GM23338 (cell line): ENCODE data around the gene ANKRD27.

ENCODE experiments used
- CREB1 ChIP-seq: fragments of 250-450 bp; sonication (Bioruptor Pico); IDR thresholded peaks from 2 replicates; pipeline ENCODE4 v1.5.0; 2020; ENCODE audit warnings: low read depth, mild to moderate bottlenecking, moderate library complexity
- EZH2 ChIP-seq: fragments of 200-600 bp; sonication (generic); IDR thresholded peaks from one replicate; pipeline ENCODE4 v1.8.0; 2017; ENCODE audit warnings: antibody characterized with exemption, mild to moderate bottlenecking, low read depth; ENCODE audit not compliant: unreplicated experiment
- EZH2phosphoT487 ChIP-seq: fragments of 200-600 bp; sonication (generic); IDR thresholded peaks from one replicate; pipeline ENCODE4 v1.8.1; 2018; ENCODE audit warnings: antibody characterized with exemption; ENCODE audit not compliant: unreplicated experiment
- JUNB ChIP-seq: IDR thresholded peaks from one replicate; pipeline ENCODE4 v1.6.1; 2016; ENCODE audit warnings: antibody characterized with exemption; ENCODE audit not compliant: unreplicated experiment
- NANOG ChIP-seq: IDR thresholded peaks from 2 replicates; pipeline ENCODE4 v1.6.1; 2016; ENCODE audit warnings: antibody characterized with exemption, borderline replicate concordance
- POLR2AphosphoS5 ChIP-seq: IDR thresholded peaks from 2 replicates; pipeline ENCODE4 v1.6.1; 2016; ENCODE audit warnings: antibody characterized with exemption, low read depth
- STAT1 ChIP-seq: IDR thresholded peaks from one replicate; pipeline ENCODE4 v1.6.1; 2016; ENCODE audit warnings: antibody characterized with exemption; ENCODE audit not compliant: unreplicated experiment
- ZNF114 ChIP-seq: fragments of 250-450 bp; sonication (Bioruptor Pico); IDR thresholded peaks from 2 replicates; pipeline ENCODE4 v1.5.0; 2020; ENCODE audit warnings: mild to moderate bottlenecking, moderate library complexity
- ZNF331 ChIP-seq: fragments of 250-450 bp; sonication (Bioruptor Pico); IDR thresholded peaks from 2 replicates; pipeline ENCODE4 v1.5.0; 2020; ENCODE audit warnings: low read depth, mild to moderate bottlenecking, moderate library complexity
- TF ChIP-seq, protein P1 (sequence below), 2 experiments: fragments of 200-600 bp in 1 of 2; sonication (generic) in 1 of 2; conservative IDR thresholded peaks; 2 replicates each; pipeline versions ENCODE4 v1.5.1 to v1.6.1; 2016 to 2017; ENCODE audit warnings: antibody characterized with exemption in 2 of 2, low read depth in 2 of 2, mild to moderate bottlenecking in 2 of 2, moderate library complexity in 1 of 2
- TF ChIP-seq, protein P2 (sequence below): IDR thresholded peaks from one replicate; pipeline ENCODE4 v1.6.1; 2018; ENCODE audit warnings: antibody characterized with exemption; ENCODE audit not compliant: unreplicated experiment
- TF ChIP-seq, protein P3 (sequence below): IDR thresholded peaks from 2 replicates; pipeline ENCODE4 v1.6.1; 2016; ENCODE audit warnings: antibody characterized with exemption

DNA sequence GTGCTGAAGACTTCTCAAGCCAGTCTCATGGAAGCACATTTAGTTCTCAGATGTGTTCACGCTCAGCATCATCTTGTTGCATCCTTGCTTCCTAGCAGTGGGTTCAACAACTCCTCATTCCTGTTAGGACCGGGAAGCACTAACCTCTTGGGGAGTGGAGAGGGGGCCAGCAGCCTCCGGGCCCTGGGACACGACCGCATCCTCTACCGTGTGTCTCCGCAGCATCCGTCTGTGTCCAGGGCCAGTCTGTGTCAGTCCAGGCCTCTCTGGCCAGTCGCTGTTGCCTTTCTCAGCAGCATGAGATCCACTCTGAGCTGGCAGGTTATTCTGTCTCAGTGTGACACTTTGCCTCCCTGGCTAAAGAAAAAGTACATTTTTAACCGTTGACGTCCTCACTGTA lies 77.0 kb downstream of the ANKRD27 start:
- TF ChIP-seq, protein P1, sequence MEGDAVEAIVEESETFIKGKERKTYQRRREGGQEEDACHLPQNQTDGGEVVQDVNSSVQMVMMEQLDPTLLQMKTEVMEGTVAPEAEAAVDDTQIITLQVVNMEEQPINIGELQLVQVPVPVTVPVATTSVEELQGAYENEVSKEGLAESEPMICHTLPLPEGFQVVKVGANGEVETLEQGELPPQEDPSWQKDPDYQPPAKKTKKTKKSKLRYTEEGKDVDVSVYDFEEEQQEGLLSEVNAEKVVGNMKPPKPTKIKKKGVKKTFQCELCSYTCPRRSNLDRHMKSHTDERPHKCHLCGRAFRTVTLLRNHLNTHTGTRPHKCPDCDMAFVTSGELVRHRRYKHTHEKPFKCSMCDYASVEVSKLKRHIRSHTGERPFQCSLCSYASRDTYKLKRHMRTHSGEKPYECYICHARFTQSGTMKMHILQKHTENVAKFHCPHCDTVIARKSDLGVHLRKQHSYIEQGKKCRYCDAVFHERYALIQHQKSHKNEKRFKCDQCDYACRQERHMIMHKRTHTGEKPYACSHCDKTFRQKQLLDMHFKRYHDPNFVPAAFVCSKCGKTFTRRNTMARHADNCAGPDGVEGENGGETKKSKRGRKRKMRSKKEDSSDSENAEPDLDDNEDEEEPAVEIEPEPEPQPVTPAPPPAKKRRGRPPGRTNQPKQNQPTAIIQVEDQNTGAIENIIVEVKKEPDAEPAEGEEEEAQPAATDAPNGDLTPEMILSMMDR (conservative IDR thresholded peaks at IDR 0.05; ENCODE audit: low read depth in 2 of 2) = no peak
- TF ChIP-seq, protein P2, sequence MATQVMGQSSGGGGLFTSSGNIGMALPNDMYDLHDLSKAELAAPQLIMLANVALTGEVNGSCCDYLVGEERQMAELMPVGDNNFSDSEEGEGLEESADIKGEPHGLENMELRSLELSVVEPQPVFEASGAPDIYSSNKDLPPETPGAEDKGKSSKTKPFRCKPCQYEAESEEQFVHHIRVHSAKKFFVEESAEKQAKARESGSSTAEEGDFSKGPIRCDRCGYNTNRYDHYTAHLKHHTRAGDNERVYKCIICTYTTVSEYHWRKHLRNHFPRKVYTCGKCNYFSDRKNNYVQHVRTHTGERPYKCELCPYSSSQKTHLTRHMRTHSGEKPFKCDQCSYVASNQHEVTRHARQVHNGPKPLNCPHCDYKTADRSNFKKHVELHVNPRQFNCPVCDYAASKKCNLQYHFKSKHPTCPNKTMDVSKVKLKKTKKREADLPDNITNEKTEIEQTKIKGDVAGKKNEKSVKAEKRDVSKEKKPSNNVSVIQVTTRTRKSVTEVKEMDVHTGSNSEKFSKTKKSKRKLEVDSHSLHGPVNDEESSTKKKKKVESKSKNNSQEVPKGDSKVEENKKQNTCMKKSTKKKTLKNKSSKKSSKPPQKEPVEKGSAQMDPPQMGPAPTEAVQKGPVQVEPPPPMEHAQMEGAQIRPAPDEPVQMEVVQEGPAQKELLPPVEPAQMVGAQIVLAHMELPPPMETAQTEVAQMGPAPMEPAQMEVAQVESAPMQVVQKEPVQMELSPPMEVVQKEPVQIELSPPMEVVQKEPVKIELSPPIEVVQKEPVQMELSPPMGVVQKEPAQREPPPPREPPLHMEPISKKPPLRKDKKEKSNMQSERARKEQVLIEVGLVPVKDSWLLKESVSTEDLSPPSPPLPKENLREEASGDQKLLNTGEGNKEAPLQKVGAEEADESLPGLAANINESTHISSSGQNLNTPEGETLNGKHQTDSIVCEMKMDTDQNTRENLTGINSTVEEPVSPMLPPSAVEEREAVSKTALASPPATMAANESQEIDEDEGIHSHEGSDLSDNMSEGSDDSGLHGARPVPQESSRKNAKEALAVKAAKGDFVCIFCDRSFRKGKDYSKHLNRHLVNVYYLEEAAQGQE = no peak
- no peak for TF ChIP-seq JUNB
- TF ChIP-seq EZH2phosphoT487 = no peak
- TF ChIP-seq POLR2AphosphoS5 = no peak
- TF ChIP-seq EZH2 = no peak
- no peak for TF ChIP-seq CREB1 (CRISPR knock-in tag)
- TF ChIP-seq, protein P3, sequence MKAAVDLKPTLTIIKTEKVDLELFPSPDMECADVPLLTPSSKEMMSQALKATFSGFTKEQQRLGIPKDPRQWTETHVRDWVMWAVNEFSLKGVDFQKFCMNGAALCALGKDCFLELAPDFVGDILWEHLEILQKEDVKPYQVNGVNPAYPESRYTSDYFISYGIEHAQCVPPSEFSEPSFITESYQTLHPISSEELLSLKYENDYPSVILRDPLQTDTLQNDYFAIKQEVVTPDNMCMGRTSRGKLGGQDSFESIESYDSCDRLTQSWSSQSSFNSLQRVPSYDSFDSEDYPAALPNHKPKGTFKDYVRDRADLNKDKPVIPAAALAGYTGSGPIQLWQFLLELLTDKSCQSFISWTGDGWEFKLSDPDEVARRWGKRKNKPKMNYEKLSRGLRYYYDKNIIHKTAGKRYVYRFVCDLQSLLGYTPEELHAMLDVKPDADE = no peak
- no peak for TF ChIP-seq NANOG
- no peak for TF ChIP-seq ZNF114
- TF ChIP-seq STAT1 = no peak
- TF ChIP-seq ZNF331 (CRISPR knock-in tag) = no peak
